Superior temporal gyrus (tissue), 1 donor: ENCODE data around the gene HIVEP1.
"Not testable (repeated sequence)": the region's sequence is repeated elsewhere in the genome, so short reads cannot be mapped to it uniquely, and the experiment has no call there.

Experiments
- DNase-seq: peaks from one replicate; pipeline ENCODE4 v3.0.0-alpha.2; 2016; ENCODE audit errors: extremely low spot score

Gene HIVEP1

GRCh38 chr6:12116978-12117377, 104.9 kb downstream of the HIVEP1 start:
- DNase-seq = no peak

- no peak for DNase-seq
Observed at GRCh38 chr6:12118607-12119006, 106.5 kb downstream of the HIVEP1 start.

- no peak for DNase-seq
Observed at GRCh38 chr6:12119085-12119588, 107.0 kb downstream of the HIVEP1 start.

- DNase-seq = no peak
Observed at GRCh38 chr6:12125396-12125795, 113.3 kb downstream of the HIVEP1 start.

GRCh38 chr6:12126051-12126450, 113.9 kb downstream of the HIVEP1 start:
- DNase-seq = no peak

GRCh38 chr6:12129523-12129922, 117.4 kb downstream of the HIVEP1 start:
- no peak for DNase-seq

GRCh38 chr6:12132351-12133222, 120.5 kb downstream of the HIVEP1 start:
- DNase-seq = no peak

- DNase-seq = no peak
Observed at GRCh38 chr6:12134581-12134980, 122.5 kb downstream of the HIVEP1 start.

GRCh38 chr6:12134991-12135390, 122.9 kb downstream of the HIVEP1 start:
- no peak for DNase-seq

- no peak for DNase-seq
Observed at GRCh38 chr6:12136905-12137304, 124.8 kb downstream of the HIVEP1 start.

- peak; percentile 87 for DNase-seq
Observed at GRCh38 chr6:12137480-12137879, 125.4 kb downstream of the HIVEP1 start.

GRCh38 chr6:12138381-12138780, 126.3 kb downstream of the HIVEP1 start:
- DNase-seq = no peak

GRCh38 chr6:12138936-12139335, 126.8 kb downstream of the HIVEP1 start:
- DNase-seq = no peak

- peak; percentile 51 for DNase-seq
Observed at GRCh38 chr6:12147557-12148316, 135.6 kb downstream of the HIVEP1 start.

- DNase-seq = peak; percentile 43
Observed at GRCh38 chr6:12148317-12148801, 136.2 kb downstream of the HIVEP1 start.

- DNase-seq = no peak
Observed at GRCh38 chr6:12148841-12149240, 136.7 kb downstream of the HIVEP1 start.

GRCh38 chr6:12149944-12150510, 137.9 kb downstream of the HIVEP1 start:
- peak; percentile 80 for DNase-seq

- peak; percentile 70 for DNase-seq
Observed at GRCh38 chr6:12150812-12151432, 138.8 kb downstream of the HIVEP1 start.

- DNase-seq = peak; percentile 60
Observed at GRCh38 chr6:12151433-12151820, 139.3 kb downstream of the HIVEP1 start.

GRCh38 chr6:12152023-12152970, 140.2 kb downstream of the HIVEP1 start:
- DNase-seq = peak; percentile 80

GRCh38 chr6:12155769-12156168, 143.7 kb downstream of the HIVEP1 start:
- DNase-seq = not testable (repeated sequence)
